Cardiac fibroblast (primary cell): Measurements from ENCODE around the gene AKAP6.
A peak's percentile ranks its signal among the peaks of the same experiment; 100 is the strongest.

Experiments used
- DNase-seq, 2 donors: peaks; one replicate each; pipeline versions ENCODE4 v3.0.0 to v3.0.0-alpha.2; 2010; ENCODE audit warnings: low read depth in 2 of 2
- H3K4me3 ChIP-seq, 2 donors: replicated peaks in 1 of 2; 1 replicate in 1 of 2; 2 replicates in 1 of 2; pipeline ENCODE4 v1.5.1; 2011; ENCODE audit warnings: low read depth in 2 of 2, low read length in 2 of 2, mild to moderate bottlenecking in 2 of 2, moderate library complexity in 1 of 2
- TF ChIP-seq, protein P1 (sequence below): IDR thresholded peaks from one replicate; pipeline ENCODE4 v1.5.1; 2011; ENCODE audit warnings: low read depth, mild to moderate bottlenecking, low read length, inconsistent platforms

The AKAP6 gene

GRCh38 chr14:32744811-32745445 lies 415.8 kb downstream of the AKAP6 start:
- TF ChIP-seq, protein P1, sequence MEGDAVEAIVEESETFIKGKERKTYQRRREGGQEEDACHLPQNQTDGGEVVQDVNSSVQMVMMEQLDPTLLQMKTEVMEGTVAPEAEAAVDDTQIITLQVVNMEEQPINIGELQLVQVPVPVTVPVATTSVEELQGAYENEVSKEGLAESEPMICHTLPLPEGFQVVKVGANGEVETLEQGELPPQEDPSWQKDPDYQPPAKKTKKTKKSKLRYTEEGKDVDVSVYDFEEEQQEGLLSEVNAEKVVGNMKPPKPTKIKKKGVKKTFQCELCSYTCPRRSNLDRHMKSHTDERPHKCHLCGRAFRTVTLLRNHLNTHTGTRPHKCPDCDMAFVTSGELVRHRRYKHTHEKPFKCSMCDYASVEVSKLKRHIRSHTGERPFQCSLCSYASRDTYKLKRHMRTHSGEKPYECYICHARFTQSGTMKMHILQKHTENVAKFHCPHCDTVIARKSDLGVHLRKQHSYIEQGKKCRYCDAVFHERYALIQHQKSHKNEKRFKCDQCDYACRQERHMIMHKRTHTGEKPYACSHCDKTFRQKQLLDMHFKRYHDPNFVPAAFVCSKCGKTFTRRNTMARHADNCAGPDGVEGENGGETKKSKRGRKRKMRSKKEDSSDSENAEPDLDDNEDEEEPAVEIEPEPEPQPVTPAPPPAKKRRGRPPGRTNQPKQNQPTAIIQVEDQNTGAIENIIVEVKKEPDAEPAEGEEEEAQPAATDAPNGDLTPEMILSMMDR: no peak
- DNase-seq: no peak
- H3K4me3 ChIP-seq: no peak overlapping the region

DNA sequence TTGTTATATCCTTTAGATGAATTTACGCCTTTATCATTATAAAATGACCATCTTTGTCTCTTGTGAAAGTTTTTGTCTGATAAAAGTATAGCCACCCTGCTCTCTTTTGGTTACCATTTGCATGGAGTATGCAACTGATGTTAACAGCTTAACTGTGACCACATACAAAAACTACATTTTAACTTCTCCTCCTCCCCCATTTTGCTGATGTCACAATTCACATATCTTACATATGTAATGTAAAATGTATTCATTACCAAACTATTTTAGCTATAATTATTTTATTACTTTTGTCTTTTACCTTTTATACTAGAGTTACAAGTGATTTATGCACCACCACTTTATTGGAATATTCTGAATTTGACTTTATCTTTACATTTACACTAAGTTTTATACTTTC lies 425.1 kb downstream of the AKAP6 start:
- DNase-seq: no peak
- no peak overlapping the region for H3K4me3 ChIP-seq
- TF ChIP-seq, protein P1: no peak

DNA sequence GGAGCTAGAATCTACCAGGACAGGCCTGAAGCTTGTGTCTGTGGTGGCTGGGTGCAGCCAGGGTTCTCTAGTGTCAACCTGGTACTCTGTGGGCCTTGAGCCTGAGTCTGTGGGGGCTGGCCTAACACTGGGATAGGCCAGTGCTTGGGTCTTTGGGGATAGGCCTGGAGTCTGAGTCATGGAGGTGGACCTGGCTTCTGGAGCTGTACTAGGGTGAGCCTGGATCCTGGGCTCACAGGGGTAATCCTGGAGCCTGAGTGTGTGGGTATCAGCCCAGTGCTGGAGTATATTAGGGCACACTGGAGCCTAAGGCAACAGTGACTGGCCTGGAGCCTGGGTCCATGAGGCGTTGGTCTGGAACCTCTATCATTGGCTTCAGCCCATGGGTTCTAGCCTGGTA lies 427.1 kb downstream of the AKAP6 start:
- DNase-seq: no peak
- TF ChIP-seq, protein P1: no peak
- H3K4me3 ChIP-seq: no peak overlapping the region

DNA sequence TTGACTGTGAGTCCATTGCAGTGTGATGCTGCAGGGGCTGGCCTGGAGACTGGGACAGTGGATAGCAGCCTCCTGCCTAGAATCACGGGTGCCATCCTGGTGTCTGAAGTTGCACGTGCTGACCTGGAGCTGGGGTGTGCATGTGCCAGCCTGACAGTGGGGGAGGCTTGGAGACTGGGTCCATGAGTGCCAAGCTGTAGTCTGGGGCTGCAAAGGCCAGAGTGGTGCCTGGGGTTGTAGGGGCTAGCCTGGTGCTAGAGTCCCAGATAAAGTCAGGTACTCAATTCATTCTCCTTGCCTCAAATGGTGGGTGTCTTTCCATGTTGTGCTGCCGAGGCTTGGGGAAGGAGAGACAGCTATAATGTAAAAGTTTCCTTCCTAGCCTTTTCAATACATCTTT lies 427.7 kb downstream of the AKAP6 start:
- TF ChIP-seq, protein P1: no peak
- no peak for DNase-seq
- no peak overlapping the region for H3K4me3 ChIP-seq

- no peak overlapping the region for H3K4me3 ChIP-seq
- DNase-seq: no peak
- TF ChIP-seq, protein P1: no peak
These were observed 428.5 kb downstream of the AKAP6 start for GRCh38 chr14:32757568-32757967.

GRCh38 chr14:32761381-32761968 lies 432.4 kb downstream of the AKAP6 start:
- DNase-seq: peak; percentile 19 to 88
- H3K4me3 ChIP-seq: no peak overlapping the region
- TF ChIP-seq, protein P1: no peak

DNA sequence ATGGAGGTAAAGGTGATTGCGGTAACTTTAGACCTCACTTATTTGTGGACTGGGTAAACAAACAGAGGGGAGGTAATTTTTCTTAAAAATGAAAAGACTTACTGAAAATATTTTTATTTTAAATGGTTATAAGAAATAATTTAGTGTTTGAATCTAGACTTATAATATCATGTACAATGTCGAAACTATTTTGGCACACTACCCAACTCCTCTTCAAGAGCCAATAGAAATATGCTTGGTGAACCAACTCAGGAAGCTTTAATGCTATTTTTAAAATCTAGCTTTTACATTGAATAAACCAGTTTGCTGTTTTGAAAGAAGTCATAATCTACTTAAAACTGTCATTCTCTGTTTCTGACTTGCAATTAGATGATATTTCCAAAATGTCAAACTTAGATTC lies 433.8 kb downstream of the AKAP6 start:
- TF ChIP-seq, protein P1: no peak

More for the DNA sequence above, 433.8 kb downstream of the AKAP6 start:
- no peak overlapping the region for H3K4me3 ChIP-seq
- peak; percentile 64 to 86 for DNase-seq
